Choroid plexus epithelial cell (primary cell): ENCODE results near the gene HEATR1.
"Not testable (repeated sequence)": the region's sequence is repeated elsewhere in the genome, so short reads cannot be mapped to it uniquely, and the experiment has no call there.

Experiments used
- DNase-seq: peaks from one replicate; pipeline ENCODE4 v3.0.0-alpha.2; 2010; ENCODE audit warnings: low read depth
- H3K4me3 ChIP-seq: 2 replicates; pipeline ENCODE4 v1.5.1; 2011; ENCODE audit warnings: low read depth, mild to moderate bottlenecking, control low read depth, low read length, moderate library complexity
- CTCF ChIP-seq: conservative IDR thresholded peaks from 2 replicates; pipeline ENCODE4 v1.5.1; 2011; ENCODE audit warnings: low read depth, mild to moderate bottlenecking, control low read depth, inconsistent platforms, low read length, moderate library complexity

Gene HEATR1

GRCh38 chr1:236581528-236581927, 22.8 kb downstream of the HEATR1 start:
- no peak for DNase-seq
- no peak overlapping the region for H3K4me3 ChIP-seq
- TF ChIP-seq CTCF, result no peak

GRCh38 chr1:236580404-236580803, 23.9 kb downstream of the HEATR1 start:
- H3K4me3 ChIP-seq, DNase-seq: not testable (repeated sequence)

GRCh38 chr1:236578661-236579060, 25.7 kb downstream of the HEATR1 start:
- no peak overlapping the region for H3K4me3 ChIP-seq
- DNase-seq, result no peak
- no peak for TF ChIP-seq CTCF

GRCh38 chr1:236577041-236577440, 27.3 kb downstream of the HEATR1 start:
- not testable (repeated sequence) for H3K4me3 ChIP-seq, DNase-seq

- H3K4me3 ChIP-seq, result no peak overlapping the region
- TF ChIP-seq CTCF, result no peak
- DNase-seq, result peak; percentile 69
Observed at GRCh38 chr1:236576004-236576403, 28.3 kb downstream of the HEATR1 start.

GRCh38 chr1:236575523-236575922, 28.8 kb downstream of the HEATR1 start:
- TF ChIP-seq CTCF, result no peak
- H3K4me3 ChIP-seq, result no peak overlapping the region
- DNase-seq, result peak; percentile 74

GRCh38 chr1:236568285-236568894, 35.9 kb downstream of the HEATR1 start:
- peak; percentile 55 for DNase-seq
- H3K4me3 ChIP-seq, result no peak overlapping the region
- no peak for TF ChIP-seq CTCF

GRCh38 chr1:236565530-236565929, 38.8 kb downstream of the HEATR1 start:
- DNase-seq, result no peak
- H3K4me3 ChIP-seq, result no peak overlapping the region
- no peak for TF ChIP-seq CTCF
